Stimulated activated CD4-positive, alpha-beta T cell treated with anti-CD3 and anti-CD28 coated beads, TNF-alpha, amount 100 ng/mL, for 24 hours (primary cell): ENCODE measurements around the gene STARD10.

Source experiments
- DNase-seq, 3 experiments: peaks; one replicate each; pipeline ENCODE4 v3.0.0-alpha.2; 2020; ENCODE audit warnings: low read depth in 3 of 3

STARD10 gene

DNA sequence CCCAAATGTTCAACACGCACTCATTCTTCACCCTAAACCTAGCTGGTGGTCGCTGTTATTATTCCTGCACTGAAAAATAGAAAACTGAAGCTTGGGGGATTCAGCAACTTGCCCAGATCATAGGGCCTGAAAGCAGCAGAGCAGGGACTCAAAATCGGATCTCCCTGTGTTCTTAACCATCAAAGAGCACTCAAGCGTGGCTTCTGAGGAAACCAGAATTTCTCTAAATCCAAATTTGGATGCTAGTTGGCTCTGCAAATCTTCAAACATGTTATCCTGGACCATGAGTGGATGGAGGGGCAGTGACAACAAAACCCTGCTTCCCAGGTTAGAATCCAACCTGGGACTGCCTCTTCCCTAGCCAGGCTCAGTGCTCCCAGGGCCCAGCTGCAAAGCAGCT, 30.0 kb downstream of the STARD10 start:
- DNase-seq, result no peak

DNA sequence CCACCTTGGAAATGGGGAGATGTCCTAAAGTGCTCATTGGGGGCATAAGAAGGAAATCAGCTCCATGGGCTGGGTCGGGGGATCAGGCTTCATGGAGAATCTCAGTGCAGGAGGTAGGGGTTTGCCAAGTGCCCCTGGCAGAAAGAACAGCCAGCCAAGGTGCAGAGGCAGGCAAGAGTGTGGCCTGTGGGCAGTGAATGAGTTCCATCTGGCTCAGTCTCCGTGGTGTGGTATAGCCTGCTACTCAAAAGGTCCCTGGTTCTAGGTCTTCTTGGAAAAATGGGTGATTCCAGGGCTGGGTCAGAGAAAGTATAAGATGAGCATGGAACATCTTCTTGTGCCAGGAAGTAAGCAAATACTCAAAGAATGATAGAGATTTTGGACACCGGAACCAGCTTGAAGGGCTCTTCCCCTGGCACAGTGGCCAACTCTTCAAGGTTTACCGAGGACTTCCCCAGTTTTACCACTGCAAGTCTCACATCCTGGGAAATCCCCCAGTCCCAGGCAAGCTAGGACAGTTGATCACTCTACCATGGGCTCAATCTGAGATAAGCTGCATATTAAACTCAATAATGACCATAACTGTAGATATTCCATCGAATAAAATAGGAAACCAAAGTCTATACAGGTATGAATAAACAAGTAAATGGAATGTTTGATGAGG, 31.1 kb downstream of the STARD10 start:
- no peak for DNase-seq

DNA sequence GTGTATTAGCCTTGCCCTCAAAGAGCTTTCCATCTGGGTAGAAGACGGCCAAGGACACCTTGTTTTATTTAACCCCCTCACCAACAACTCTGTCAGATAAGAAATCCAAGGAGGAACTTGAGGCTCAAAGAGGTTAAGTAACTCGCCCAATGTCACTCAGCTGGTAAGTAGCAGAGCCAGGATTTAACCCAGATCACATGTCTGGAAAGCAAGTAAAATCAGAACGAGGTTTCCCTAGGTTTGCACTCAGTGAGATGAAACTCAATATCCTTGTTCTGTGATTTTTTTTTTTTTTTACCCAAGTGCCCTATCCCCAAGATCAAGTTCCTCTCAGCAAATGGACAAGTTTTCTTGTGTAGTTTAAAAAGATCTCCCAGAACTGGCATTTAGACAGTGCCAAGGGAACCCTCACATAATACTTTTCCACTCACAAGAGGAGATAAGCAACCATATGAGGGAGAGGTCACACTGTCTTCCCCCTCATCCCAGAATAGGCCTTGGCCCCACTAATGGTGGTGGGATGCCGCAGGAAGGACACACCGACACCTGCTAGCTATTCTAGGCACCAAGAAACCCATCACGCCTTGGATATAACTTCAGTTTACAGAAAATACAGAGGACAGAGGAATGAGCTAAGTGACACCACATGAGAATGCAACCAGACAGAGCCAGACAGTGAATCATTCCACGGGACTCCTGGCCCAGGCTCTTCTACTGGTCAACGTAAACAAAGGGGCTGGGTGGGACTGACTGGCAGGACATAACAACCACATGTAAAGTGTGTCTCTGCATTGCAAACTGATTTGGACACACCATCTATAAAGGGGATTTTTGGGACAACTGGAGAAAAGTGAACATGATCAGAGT, 33.1 kb downstream of the STARD10 start:
- no peak for DNase-seq

DNA sequence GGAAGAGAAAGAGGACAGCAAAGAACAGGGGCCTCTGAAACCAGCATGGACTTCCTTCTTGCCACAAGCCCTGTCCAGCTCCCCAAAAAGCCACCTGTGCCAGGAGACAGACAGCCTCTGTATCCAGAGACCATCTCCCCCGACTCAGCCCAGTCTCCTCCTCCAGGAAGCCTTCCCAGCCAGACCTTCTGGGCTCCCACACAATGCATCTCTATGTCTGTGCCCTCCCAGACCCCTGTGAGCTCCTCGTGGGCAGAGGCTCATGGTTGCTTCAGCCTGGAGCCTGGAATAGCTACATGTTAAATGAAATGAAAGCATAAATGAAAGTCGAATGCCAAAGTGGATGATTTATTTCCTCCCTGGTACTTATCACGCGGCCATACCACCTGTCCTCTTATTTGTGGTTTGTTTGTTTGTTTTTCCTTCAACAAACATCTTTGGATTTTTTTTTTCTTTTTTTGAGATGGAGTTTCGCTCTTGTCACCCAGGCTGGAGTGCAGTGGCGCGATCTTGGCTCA, 34.3 kb downstream of the STARD10 start:
- DNase-seq, result no peak

DNA sequence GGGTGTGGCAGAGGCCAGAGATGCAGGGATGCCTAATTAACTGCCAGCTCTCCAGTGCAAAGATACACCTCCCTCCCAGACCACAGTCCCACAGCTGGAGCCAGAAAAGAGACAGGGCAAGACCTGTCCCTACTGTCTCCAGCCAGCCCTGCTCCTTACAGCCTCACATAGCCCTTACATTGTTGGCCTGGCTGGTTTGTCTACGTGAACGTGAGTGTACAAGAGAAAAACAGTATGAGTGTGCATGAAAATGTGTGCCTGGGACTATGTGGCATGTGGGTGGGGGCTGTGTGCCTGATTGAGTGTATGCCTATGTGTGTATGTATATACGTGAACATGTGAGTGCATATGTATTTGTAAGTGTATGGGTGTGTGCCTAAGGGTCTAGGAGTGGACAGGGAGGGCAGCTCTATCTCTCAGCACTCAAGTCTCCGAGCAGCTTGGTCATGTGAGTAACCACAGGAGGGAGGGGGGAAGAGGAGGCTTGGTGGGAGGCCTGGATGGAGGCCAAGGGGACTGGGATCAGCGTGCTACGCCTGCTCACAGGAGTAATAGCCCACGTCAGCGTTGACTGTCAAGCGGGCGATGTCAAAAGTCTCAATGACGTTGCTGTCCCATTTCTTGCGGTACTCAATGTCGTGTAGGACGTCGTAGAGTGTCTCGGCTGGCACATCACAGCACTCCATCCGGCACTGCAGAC, 35.0 kb downstream of the STARD10 start:
- DNase-seq, result no peak

DNA sequence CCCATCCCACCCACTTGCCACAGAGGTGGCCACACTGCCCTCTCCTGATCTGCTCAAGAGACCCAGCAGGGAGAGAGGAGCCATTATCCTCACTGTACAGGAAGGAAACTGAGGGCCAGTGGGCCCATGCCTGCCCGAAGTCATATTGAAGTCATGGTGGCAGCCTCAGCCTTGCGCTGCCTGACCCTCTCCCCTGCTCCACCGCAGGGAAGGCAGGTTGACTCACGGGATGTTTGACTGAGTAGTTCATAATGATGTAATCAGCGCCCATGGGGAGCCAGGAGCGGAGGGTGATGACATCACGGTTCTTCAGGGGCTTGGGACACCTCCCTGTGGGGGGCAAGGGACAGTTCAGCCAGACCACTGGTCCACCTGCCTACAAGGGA, 35.5 kb downstream of the STARD10 start:
- DNase-seq, result no peak

DNA sequence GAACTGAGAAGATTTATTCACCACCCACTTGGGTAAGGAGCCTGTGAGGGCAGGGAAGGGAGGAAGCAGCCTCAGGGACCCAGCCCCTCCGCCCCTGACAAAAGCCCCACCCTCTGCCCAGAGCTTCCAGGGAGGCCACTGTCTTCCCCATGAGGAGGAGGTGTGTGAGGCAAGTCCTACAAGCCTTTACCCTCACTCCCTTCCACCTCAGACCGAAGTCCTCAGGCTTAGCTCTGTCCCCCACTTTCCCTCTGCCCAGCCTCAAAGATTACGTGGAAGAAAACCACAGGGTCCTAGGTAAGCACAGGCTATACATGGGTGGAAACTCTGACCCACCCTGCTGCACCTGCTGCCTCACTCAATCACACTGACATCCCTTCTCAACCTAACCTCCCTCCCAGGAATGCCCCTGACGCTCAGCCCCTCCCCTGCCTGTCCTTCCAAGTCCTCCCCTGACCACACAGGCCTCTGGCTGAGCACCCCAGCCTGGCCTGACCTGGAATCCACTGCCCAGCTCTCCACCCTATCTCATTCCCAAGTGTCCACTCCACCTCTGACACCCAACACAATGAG, 38.0 kb downstream of the STARD10 start:
- DNase-seq, result no peak

DNA sequence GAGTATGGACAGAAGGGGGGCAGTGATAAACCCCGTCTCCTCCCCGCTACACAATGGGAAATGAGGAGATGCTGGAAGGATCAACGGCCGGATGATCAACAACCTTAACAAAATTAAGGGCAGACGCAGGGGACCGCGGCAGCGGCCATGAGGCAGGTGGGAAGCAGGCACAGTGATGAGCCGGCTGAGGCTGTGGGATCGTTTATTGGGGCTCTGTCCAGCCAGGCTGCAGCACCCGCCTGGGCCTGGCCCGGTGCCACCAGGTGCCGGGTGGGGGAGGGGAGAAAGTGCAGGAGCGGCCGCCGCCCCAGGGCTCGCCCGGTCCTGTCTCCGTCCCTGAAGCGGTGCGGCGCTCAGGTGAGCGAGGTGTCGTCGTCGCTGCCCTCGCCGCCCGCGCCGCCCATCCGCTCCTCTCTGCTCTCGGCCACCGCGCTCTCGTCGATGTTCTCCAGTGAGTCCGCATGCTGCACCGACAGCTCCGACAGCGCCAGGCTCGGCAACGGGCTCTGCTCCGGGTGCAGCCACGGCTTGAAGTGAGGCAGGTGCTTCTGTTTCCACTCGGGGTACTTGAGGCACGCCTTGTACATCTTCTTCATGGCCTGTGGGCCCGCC, 39.2 kb downstream of the STARD10 start:
- DNase-seq, result no peak

- DNase-seq, result no peak
These were observed 39.7 kb downstream of the STARD10 start for GRCh38 chr11:72754149-72754543.

DNA sequence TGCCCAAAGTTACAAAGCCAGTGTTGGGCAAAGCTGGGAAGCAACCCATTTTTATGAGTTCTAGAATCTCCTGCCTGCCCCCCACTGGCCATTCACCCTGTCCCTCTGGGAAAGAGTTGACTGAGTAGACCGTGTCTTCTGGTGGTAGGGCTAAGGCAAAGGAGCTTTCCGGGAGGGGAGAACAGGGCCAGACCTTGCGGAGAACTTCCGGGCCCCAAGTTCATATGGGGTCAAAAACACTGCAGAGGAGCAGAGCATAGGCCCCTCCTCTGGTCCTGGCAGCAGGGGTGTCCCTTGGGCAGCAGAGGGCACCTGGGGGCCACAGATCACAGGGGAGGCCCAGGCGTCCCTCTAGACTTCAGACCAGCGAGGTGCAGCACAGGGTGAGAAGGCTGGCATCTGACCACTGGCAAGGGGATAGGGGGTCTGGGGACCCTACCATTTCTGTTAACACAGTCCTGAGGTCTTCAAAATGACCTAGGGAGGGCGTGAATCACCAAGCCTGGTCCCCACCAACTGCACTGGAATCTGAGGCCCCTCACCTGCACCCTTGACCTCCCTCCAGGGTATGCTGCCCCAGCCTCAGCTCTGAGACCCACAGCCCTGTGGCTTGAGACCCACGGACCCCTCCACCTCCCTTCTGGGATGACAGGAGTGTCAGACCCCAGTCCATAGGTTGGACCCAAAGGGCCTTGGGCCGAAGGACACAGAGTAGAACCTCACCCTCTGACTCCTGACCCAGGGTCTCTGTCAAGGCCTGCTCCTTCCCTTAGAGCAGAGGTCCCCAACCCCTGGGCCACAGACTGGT, 40.3 kb downstream of the STARD10 start:
- DNase-seq, result no peak

GRCh38 chr11:72752088-72752914, 41.5 kb downstream of the STARD10 start, which contains the start of gene ARAP1:
TSS of gene ARAP1 (minus strand) at chr11:72752408. CDS start at chr11:72727128, 25,280 bp downstream.
- peak; percentile 52 to 70 (median 56) for DNase-seq

DNA sequence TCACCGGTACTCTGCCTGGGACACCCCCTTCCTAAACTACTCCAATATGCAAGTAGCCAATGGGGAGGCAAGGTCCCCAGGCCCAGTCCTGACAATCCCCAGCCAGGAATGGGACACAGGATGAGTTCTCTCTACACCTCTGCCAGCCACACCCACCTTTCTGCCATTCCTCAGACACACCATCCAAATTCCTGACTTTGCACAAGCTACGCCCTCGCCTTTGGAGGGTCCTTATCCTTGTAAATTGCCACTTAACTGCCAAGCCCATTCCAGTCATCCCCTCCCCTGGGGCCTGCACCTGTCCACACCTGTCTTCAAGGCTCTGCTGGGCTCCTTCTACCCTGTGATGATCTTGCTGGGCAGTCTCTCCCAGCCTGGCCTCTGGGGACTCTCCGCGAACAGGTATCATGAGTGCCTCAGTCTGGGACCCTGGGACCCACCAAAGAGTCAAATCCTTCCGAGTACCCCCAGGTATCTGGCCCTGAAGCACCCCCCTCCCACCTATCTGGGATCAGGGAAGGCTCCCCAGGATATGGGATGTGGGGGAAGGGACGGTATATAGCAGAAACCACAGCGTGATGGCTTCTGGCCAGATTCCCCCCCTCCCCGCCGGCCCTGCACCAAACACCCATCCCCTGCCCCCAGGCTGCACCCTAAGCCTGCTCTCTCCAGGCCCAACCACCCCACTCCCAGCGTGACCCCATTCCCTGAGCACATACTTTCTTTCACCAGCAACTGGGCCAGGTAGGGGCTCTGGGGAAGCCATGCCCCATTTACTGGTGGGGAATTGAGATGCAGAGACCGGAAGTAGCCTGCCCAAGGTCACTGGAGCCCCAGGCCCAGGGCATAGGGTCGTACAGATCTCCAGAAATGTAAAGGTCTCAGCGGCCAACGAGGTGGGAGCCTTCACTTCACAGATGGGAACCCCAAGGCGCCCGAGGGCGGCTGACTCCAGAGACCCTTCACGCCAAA, 42.4 kb downstream of the STARD10 start:
- no peak for DNase-seq

DNA sequence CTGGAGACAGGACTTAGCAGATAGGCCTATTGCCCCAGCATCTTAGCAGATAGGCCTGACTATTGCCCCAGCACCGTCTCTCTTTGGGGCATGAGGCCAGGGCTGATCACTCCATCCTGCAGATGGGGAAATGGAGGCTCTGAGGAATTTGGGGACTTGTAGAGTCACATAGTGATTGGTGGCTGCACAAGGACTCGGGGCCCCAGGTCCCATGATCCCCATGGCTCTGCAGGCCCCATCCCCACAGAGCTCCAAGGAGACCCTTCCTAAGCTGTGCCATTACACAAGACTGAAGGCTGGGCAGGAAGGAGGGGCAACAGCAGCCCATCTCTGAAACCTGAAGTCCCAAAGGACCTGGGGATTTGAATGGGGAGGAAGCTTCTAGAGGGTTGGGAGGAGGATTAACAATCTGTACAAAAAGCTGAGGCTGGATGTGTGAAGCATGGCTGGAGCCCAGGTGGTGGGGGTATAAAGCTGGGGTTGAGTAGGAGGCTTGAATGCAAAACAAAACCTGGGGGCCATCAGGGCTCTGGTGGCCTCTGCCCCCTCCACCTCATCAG, 43.2 kb downstream of the STARD10 start:
- no peak for DNase-seq

GRCh38 chr11:72750086-72750485, 43.8 kb downstream of the STARD10 start:
- no peak for DNase-seq

DNA sequence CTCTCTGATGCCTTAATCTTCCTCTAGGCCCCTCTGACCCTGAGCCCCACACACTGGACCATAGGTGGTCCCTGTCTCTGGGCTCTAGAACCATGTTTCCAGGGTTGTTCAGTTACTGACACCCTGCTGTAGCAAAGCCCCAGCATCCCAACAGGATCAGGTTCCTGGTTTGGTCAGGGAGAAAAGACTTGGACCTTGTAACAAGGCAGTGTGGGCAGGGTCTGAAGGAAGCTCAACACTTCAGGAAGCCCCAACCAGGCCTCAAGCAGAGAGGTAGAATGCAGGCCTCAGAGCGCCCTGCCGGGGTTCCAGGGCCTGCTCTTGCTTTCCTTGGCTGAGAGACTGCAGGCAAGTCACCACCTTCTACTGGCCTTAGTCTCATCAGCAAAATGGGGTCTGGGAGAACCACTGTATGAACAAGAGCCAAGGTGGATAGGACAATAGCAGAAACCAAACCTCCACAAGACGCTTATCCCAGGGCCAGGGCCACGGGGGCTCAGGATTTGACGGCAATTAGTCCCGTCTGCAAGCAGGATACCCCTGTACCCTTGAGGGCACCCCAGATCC, 46.5 kb downstream of the STARD10 start:
- no peak for DNase-seq

DNA sequence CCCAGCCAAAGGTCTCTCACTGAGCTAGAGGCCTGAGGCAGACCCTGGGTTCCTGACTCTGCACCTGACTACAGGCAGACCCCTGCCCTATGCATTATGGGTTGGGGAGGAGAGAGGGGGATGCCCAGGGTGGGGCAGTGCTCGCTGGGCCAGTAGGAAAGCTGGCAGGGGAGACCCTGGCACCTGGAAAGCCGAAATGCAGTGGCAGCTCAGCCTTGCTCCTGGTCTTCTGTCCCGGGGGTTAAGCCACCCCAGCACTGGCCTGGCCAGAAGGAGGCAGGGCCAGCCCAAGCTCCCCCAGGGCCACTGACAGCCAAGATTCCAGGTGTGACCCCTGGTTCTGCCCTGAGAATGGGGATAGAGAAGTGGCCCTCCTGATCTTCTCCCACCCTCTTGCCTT, 47.0 kb downstream of the STARD10 start:
- no peak for DNase-seq

- DNase-seq, result no peak
These were observed 47.8 kb downstream of the STARD10 start for GRCh38 chr11:72745925-72746550.
